Measurements from ENCODE around the gene RND2. TPM values are rescaled to one million over a fixed set of nuclear protein-coding genes. Genes with fewer than 3 reads are reported as not detected.
"Not testable (repeated sequence)": the region's sequence is repeated elsewhere in the genome, so short reads cannot be mapped to it uniquely, and the experiment has no call there.

Gene RND2
- total RNA-seq, 1 experiment from 2014 or later, result 0.79 TPM

GRCh38 chr17:42997390-42997983 lies 27.5 kb upstream of the RND2 start:
- H3K27ac ChIP-seq, result peak overlapping the region; percentile 10; the same call in 1 of the 2 replicates
- H3K36me3 ChIP-seq, result peaks cover 47% of the 10 kb centered on the region
- no peak for DNase-seq

GRCh38 chr17:42997984-42998938 lies 26.8 kb upstream of the RND2 start, which contains the start of gene RPL27:
RPL27 (plus strand) TSS chr17:42998419; CDS start chr17:42998751, 332 bp downstream.
- Histone ChIP-seq H3K4me1 (no peaks in the 10 kb centered on the region; the same call in 1 of the 2 replicates), H3K27me3 (no peaks in the 10 kb centered on the region), H3K27ac (peak within 1 kb of the TSS; percentile 88), H3K4me3 (peak within 1 kb of the TSS; percentile 83), H3K36me3 (peaks cover 47% of the 10 kb centered on the region), H3K9me3 (replicated peaks) (no peaks in the 10 kb centered on the region)
- peak; percentile 99 to 100 for DNase-seq

More at GRCh38 chr17:42997390-42997983, 27.5 kb upstream of the RND2 start:
- Histone ChIP-seq H3K4me3 (peak overlapping the region; percentile 54), H3K9me3 (replicated peaks) (no peaks in the 10 kb centered on the region), H3K27me3 (no peaks in the 10 kb centered on the region), H3K4me1 (no peaks in the 10 kb centered on the region; the same call in 1 of the 2 replicates)

GRCh38 chr17:42999003-42999525 lies 26.0 kb upstream of the RND2 start:
- no peaks in the 10 kb centered on the region for H3K9me3 ChIP-seq (replicated peaks)
- peak overlapping the region; percentile 83 for H3K4me3 ChIP-seq
- no peaks in the 10 kb centered on the region; the same call in 1 of the 2 replicates for H3K4me1 ChIP-seq
- DNase-seq, result no peak
- H3K27ac ChIP-seq, result peak overlapping the region; percentile 88
- H3K27me3 ChIP-seq, result no peaks in the 10 kb centered on the region
- peaks cover 53% of the 10 kb centered on the region for H3K36me3 ChIP-seq

- DNase-seq; H3K27me3 ChIP-seq; H3K9me3 ChIP-seq (replicated peaks); H3K27ac ChIP-seq; H3K4me3 ChIP-seq; H3K4me1 ChIP-seq: not testable (repeated sequence)
- H3K36me3 ChIP-seq, result peaks cover 58% of the 10 kb centered on the region
These were observed 24.1 kb upstream of the RND2 start for GRCh38 chr17:43000894-43001293.

GRCh38 chr17:43003542-43004172 lies 21.4 kb upstream of the RND2 start:
- Histone ChIP-seq H3K9me3 (replicated peaks) (no peaks in the 10 kb centered on the region), H3K4me3 (no peak overlapping the region), H3K27ac (no peak overlapping the region), H3K36me3 (peaks cover 58% of the 10 kb centered on the region), H3K4me1 (no peaks in the 10 kb centered on the region), H3K27me3 (no peaks in the 10 kb centered on the region)
- DNase-seq, result peak in 1 of 2 experiments; percentile 31

- H3K27ac ChIP-seq, result no peak within 1 kb of the TSS
- no peak for DNase-seq
- peaks cover 25% of the 10 kb centered on the region for H3K36me3 ChIP-seq
- no peak within 1 kb of the TSS for H3K4me3 ChIP-seq
- no peaks in the 10 kb centered on the region for H3K4me1 ChIP-seq
- no peaks in the 10 kb centered on the region for H3K9me3 ChIP-seq (replicated peaks)
- H3K27me3 ChIP-seq, result no peaks in the 10 kb centered on the region
These were observed 18.1 kb upstream of the RND2 start, which contains the start of gene IFI35 for GRCh38 chr17:43006639-43007551. IFI35 (plus strand) TSS chr17:43006784; CDS start chr17:43006948, 164 bp downstream.

GRCh38 chr17:43010667-43011308 lies 14.2 kb upstream of the RND2 start:
- H3K27me3 ChIP-seq, result no peaks in the 10 kb centered on the region
- no peak for DNase-seq
- no peaks in the 10 kb centered on the region for H3K4me1 ChIP-seq
- H3K4me3 ChIP-seq, result no peak overlapping the region
- no peaks in the 10 kb centered on the region for H3K36me3 ChIP-seq
- H3K27ac ChIP-seq, result no peak overlapping the region
- H3K9me3 ChIP-seq (replicated peaks), result no peaks in the 10 kb centered on the region

- Histone ChIP-seq H3K4me1 (no peaks in the 10 kb centered on the region), H3K4me3 (no peak overlapping the region), H3K36me3 (no peaks in the 10 kb centered on the region), H3K27ac (no peak overlapping the region), H3K9me3 (replicated peaks) (no peaks in the 10 kb centered on the region), H3K27me3 (no peaks in the 10 kb centered on the region)
- DNase-seq, result no peak
These were observed 13.1 kb upstream of the RND2 start for GRCh38 chr17:43011728-43012472.

- Histone ChIP-seq H3K36me3 (no peaks in the 10 kb centered on the region), H3K27me3 (no peaks in the 10 kb centered on the region)
These were observed 11.7 kb upstream of the RND2 start for GRCh38 chr17:43013296-43013695.

GRCh38 chr17:43014020-43014648 lies 10.9 kb upstream of the RND2 start:
- Histone ChIP-seq H3K27ac (no peak overlapping the region), H3K4me3 (no peak overlapping the region), H3K27me3 (no peaks in the 10 kb centered on the region), H3K4me1 (no peaks in the 10 kb centered on the region), H3K36me3 (no peaks in the 10 kb centered on the region; the same call in 1 of the 2 replicates), H3K9me3 (replicated peaks) (no peaks in the 10 kb centered on the region)
- DNase-seq, result no peak

More at GRCh38 chr17:43013296-43013695, 11.7 kb upstream of the RND2 start:
- H3K4me1 ChIP-seq, result no peaks in the 10 kb centered on the region
- H3K9me3 ChIP-seq (replicated peaks), result no peaks in the 10 kb centered on the region
- DNase-seq, result no peak
- H3K4me3 ChIP-seq, result no peak overlapping the region
- no peak overlapping the region for H3K27ac ChIP-seq

GRCh38 chr17:43014649-43015542 lies 10.1 kb upstream of the RND2 start:
- DNase-seq, result no peak
- no peaks in the 10 kb centered on the region for H3K27me3 ChIP-seq
- no peak overlapping the region for H3K27ac ChIP-seq
- H3K36me3 ChIP-seq, result no peaks in the 10 kb centered on the region; the same call in 1 of the 2 replicates
- H3K4me1 ChIP-seq, result no peaks in the 10 kb centered on the region
- no peak overlapping the region for H3K4me3 ChIP-seq
- no peaks in the 10 kb centered on the region for H3K9me3 ChIP-seq (replicated peaks)

GRCh38 chr17:43015579-43015978 lies 9.5 kb upstream of the RND2 start:
- Histone ChIP-seq H3K9me3 (replicated peaks) (no peaks in the 10 kb centered on the region), H3K4me1 (no peaks in the 10 kb centered on the region), H3K4me3 (no peak overlapping the region), H3K27me3 (no peaks in the 10 kb centered on the region), H3K36me3 (no peaks in the 10 kb centered on the region; the same call in 1 of the 2 replicates), H3K27ac (no peak overlapping the region)
- no peak for DNase-seq
